NCI-H2029 (cell line): ENCODE measurements around the gene AEBP2.
"Not testable (repeated sequence)": the region's sequence is repeated elsewhere in the genome, so short reads cannot be mapped to it uniquely, and the experiment has no call there.

Experiments
- DNase-seq: peaks from one replicate; lab custom pipeline; 2025; lab: John Stamatoyannopoulos, UW

AEBP2 gene

DNA sequence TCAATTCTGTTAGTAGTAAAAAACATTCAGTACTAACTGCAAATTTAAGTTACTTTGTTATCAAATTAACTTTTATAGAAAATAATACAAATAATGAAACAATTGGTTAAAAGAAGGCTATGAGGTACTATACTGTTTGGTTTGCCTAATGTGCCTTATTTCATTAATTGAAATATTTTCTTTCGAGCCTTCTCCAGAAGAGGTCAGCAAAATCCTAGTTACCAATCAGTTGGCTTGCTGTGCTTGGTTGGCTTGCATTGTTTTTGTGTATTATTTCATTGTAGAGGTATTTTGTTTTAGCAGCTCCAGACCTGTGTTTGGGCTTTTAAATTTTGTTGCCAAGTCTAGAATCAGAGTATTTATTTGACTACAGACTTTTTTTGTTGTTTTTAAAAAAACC is 68.5 kb downstream of the AEBP2 start:
- no peak for DNase-seq

DNA sequence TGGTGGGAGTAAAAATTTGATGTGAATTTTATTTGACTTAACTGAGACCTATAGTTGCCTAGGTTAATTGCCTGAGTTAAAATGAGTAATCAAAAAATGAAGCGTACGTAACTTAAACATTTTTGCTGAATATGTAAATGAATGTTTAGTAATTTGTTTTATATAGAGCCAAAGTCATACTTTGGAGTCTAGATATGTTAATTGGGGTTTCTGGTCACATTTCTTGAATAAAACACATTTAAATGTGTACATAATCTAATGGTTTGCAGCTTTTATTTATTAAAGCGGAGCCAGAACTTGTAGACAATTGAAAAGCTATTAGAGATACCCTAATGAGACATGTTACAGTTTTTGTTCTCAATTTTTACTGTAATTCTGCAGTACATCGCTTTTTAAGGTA is 71.2 kb downstream of the AEBP2 start:
- no peak for DNase-seq

GRCh38 chr12:19515179-19515578 is 75.9 kb downstream of the AEBP2 start:
- no peak for DNase-seq

- DNase-seq: no peak
Measured at GRCh38 chr12:19517583-19517982, 78.3 kb downstream of the AEBP2 start.

GRCh38 chr12:19518209-19518608 is 78.9 kb downstream of the AEBP2 start:
- no peak for DNase-seq

DNA sequence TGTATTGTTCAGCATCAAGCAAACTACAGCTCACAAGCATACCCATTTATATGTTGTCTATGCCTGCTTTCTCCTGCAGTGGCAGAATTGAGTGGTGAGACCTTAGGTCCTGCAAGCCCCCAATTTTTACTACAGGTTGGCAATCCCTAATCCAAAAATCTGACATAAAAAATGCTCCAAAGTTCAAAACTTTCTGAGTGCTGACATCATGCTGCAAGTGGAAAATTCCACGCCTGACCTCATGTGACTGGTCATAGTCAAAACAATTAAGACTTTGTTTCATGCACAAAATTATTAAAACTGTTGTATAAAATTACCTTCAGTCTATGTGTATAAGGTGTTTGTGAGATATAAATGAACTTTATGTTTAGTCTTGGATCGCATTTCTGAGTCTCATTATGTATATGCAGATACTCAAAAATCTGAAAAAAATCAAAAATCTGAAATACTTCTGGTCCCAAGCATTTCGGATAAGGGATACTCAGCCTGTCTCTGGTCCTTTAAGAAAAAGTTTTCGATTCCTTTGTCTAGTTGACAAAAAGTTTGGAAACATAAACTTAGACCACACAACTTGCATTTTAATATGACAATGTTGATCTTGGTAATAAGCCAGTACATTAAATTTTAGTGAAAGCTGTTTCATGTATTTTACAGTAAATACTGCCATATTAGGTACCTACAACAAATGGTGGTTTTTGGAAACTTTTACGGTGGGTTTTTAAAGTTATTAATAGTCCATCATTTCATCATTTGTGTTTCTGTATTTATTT is 81.5 kb downstream of the AEBP2 start:
- DNase-seq: no peak

DNA sequence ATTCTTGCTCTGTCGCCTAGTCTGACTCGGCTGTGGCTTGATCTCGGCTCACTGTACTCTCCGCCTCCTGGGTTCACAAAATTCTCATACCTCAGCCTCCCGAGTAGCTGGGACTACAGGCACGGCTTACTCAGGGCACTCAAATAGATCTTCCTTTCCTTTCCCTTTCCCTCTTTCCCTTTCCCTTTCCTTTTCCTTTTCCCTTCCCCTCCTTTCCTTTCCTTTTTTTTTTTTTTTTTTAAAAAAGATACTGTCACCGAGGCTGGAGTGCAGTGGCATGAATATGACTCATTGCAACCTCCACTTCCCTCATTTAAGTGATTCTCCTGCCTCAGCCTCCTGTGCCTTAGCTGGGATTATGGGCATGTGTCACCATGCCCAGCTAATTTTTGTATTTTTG is 86.0 kb downstream of the AEBP2 start:
- DNase-seq: no peak

- no peak for DNase-seq
Measured at GRCh38 chr12:19527866-19528265, 88.6 kb downstream of the AEBP2 start.

- DNase-seq: no peak
Measured at GRCh38 chr12:19528750-19529149, 89.5 kb downstream of the AEBP2 start.

GRCh38 chr12:19529951-19530636 is 90.8 kb downstream of the AEBP2 start:
- no peak for DNase-seq

DNA sequence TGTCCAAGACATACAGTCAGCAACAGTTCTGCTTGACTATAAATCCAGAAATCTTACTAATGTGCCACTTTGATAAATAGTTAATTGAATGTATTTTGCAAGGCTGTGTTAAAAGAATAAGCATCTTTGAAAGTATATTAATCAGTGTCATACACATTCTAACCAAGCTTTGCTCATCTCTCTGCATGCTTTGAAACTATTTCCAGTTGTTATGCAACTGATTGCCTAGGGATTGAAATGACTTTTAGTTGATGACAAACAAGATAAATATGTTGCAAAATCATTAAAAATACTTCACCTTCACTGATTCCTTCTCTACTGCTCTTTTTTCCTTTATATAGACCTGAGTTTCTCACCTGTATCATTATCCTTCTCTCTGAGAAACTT is 91.3 kb downstream of the AEBP2 start:
- DNase-seq: no peak

- no peak for DNase-seq
Measured at GRCh38 chr12:19533567-19533966, 94.3 kb downstream of the AEBP2 start.

GRCh38 chr12:19539071-19539470 is 99.8 kb downstream of the AEBP2 start:
- no peak for DNase-seq

GRCh38 chr12:19539836-19540235 is 100.5 kb downstream of the AEBP2 start:
- DNase-seq: no peak

DNA sequence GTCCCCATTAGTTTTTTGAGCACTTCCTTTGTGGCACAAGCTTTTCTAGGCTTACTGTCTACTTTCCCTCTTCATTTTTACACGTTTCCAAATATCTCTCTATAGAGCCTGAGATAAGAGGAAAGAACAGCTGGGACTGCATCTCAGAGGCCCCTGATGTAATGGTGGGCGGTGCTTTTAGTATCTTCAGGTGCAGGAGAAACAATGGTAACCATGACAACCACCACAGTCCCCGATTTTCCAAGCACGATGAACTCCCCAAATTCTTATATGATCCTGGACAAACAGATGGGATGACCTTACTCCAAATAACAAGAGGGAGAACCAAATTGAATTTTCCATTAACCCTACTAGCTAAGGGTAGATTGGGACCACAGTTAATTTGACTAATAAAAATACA is 103.3 kb downstream of the AEBP2 start:
- DNase-seq: no peak

DNA sequence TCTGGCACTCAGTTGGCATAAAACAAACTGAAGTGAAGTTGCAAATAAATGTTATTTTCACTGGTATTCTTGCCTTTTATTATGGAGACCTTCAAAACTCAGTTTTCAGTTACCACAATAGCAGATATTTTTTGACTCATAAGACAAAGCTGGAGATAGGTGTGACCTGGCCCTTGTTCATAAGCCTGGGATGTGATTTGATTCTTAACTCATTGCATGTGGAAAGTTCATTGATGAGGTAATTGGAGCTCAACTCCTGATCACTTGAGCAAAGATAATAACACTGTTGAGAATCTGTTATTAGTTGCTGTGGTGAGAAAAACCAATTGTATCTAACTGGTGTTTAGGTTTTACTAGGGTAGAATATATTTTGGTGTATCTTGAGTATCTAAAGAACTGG is 105.1 kb downstream of the AEBP2 start:
- DNase-seq: no peak

GRCh38 chr12:19545301-19545700 is 106.0 kb downstream of the AEBP2 start:
- no peak for DNase-seq

GRCh38 chr12:19546027-19546426 is 106.7 kb downstream of the AEBP2 start:
- no peak for DNase-seq

- no peak for DNase-seq
Measured at GRCh38 chr12:19546611-19547162, 107.4 kb downstream of the AEBP2 start.

DNA sequence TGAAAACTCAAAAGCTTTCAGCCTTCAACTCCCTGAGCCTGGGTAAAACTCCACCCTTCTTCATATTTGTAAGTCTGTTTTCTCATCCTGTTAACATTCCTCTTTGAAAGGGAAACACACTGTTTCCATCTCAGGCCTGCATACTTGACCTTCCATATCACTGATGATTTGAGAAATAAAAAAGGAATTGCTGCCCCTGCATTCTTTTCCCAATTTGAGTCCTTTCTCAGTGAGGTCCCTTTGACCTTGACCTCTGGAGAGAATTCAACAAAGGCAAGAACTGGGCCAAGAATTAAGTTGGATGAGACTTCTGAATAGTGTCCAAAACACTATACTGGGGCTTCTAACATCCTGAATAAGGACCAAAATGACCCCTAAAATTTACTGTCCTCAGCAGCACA is 108.0 kb downstream of the AEBP2 start:
- DNase-seq: no peak

GRCh38 chr12:19548834-19549233 is 109.5 kb downstream of the AEBP2 start:
- DNase-seq: no peak

GRCh38 chr12:19550626-19551025 is 111.3 kb downstream of the AEBP2 start:
- no peak for DNase-seq

DNA sequence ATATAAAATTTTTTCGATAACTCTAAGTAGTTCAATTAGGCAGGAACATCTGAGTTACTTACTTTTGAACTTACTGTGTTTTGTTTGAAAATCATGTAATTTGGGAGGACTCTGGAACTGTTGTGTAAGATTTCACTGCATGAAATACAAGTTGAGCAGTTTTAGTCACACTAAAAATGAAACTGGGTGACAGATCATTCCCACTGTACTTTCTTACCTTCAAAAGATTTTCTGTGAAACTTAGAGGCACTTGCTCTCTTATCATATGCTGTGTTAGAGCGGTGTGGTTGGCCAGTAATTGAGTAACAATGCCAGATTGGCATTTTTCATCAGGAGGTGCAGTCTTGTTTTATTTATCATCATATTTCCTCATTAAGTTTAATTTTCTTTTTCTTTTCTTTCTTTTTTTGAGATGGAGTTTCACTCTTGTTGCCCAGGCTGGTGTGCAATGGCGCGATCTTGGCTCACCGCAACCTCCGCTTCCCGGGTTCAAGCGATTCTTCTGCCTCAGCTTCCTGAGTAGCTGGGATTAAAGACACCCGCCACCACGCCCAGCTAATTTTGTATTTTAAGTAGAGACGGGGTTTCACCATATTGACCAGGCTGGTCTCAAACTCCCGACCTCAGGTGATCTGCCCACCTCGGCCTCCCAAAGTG is 113.3 kb downstream of the AEBP2 start:
- DNase-seq: not testable (repeated sequence)
